Astrocyte (in vitro differentiated cells and primary cell): ENCODE results near the gene HRH4. TPM values are rescaled to one million over a fixed set of nuclear protein-coding genes. Genes with fewer than 3 reads are reported as not detected.

ENCODE experiments used
- DNase-seq: peaks from one replicate; pipeline ENCODE4 v3.0.0-alpha.2; 2010; ENCODE audit warnings: low read depth
- FAIRE-seq: peaks from 2 replicates; lab custom pipeline; 2011; peaks lifted over from hg19 to GRCh38; lab: Jason Lieb, UNC
- H2AFZ ChIP-seq: 2 replicates; pipeline ENCODE4 v1.6.0; 2012; ENCODE audit warnings: low read depth, low read length, inconsistent platforms
- H3K27ac ChIP-seq: 2 replicates; pipeline ENCODE4 v1.5.1; 2011; ENCODE audit warnings: low read depth, low read length, inconsistent platforms
- H3K27me3 ChIP-seq: 2 replicates; pipeline ENCODE4 v1.6.0; 2011; ENCODE audit warnings: low read length, inconsistent platforms; ENCODE audit not compliant: insufficient read depth
- H3K36me3 ChIP-seq: 2 replicates; pipeline ENCODE4 v1.5.1; 2011; ENCODE audit warnings: low read length, inconsistent platforms; ENCODE audit not compliant: insufficient read depth
- H3K4me1 ChIP-seq: 2 replicates; pipeline ENCODE4 v1.5.1; 2011; ENCODE audit warnings: low read length, inconsistent platforms; ENCODE audit not compliant: insufficient read depth
- H3K4me2 ChIP-seq: 2 replicates; pipeline ENCODE4 v1.6.0; 2012; ENCODE audit warnings: low read length, inconsistent platforms
- H3K4me3 ChIP-seq: 2 replicates; pipeline ENCODE4 v1.5.1; 2011; ENCODE audit warnings: low read depth, mild to moderate bottlenecking, low read length, inconsistent platforms; ENCODE audit not compliant: insufficient read depth
- H3K79me2 ChIP-seq: 2 replicates; pipeline ENCODE4 v1.6.0; 2012; ENCODE audit warnings: mild to moderate bottlenecking, low read length, inconsistent platforms; ENCODE audit not compliant: insufficient read depth
- H3K9ac ChIP-seq: 2 replicates; pipeline ENCODE4 v1.6.0; 2012; ENCODE audit warnings: mild to moderate bottlenecking, low read length, inconsistent platforms
- H3K9me3 ChIP-seq: 2 replicates; pipeline ENCODE4 v1.5.1; 2012; ENCODE audit warnings: low read depth, mild to moderate bottlenecking, low read length, inconsistent platforms; ENCODE audit not compliant: insufficient read depth
- H4K20me1 ChIP-seq: 2 replicates; pipeline ENCODE4 v1.6.0; 2012; ENCODE audit warnings: low read length, inconsistent platforms; ENCODE audit not compliant: insufficient read depth
- H3K27ac Mint-ChIP-seq: one replicate; pipeline ENCODE4 v1.8.0; 2021; ENCODE audit warnings: mild to moderate bottlenecking, mixed read lengths; ENCODE audit not compliant: unreplicated experiment
- H3K27me3 Mint-ChIP-seq: one replicate; pipeline ENCODE4 v1.8.0; 2021; ENCODE audit warnings: low read depth, mixed read lengths; ENCODE audit not compliant: unreplicated experiment
- H3K36me3 Mint-ChIP-seq: one replicate; pipeline ENCODE4 v1.8.0; 2021; ENCODE audit warnings: low read depth, mixed read lengths; ENCODE audit not compliant: unreplicated experiment
- H3K4me1 Mint-ChIP-seq: one replicate; pipeline ENCODE4 v1.8.0; 2021; ENCODE audit warnings: low read depth, mixed read lengths; ENCODE audit not compliant: unreplicated experiment
- H3K4me3 Mint-ChIP-seq: one replicate; pipeline ENCODE4 v1.8.0; 2021; ENCODE audit warnings: mild to moderate bottlenecking, moderate library complexity, mixed read lengths; ENCODE audit not compliant: unreplicated experiment
- H3K9me3 Mint-ChIP-seq: one replicate; pipeline ENCODE4 v1.8.0; 2021; ENCODE audit warnings: mild to moderate bottlenecking, mixed read lengths; ENCODE audit not compliant: unreplicated experiment
- EZH2 ChIP-seq: IDR thresholded peaks from 2 replicates; pipeline ENCODE4 v1.6.1; 2012; ENCODE audit warnings: mild to moderate bottlenecking, low read length, inconsistent platforms; ENCODE audit not compliant: insufficient read depth
- total RNA-seq: library from RNA; stranded (reverse); gene quantifications from 2 replicates; pipeline ENCODE4 v1.2.1, GENCODE V29; 2021
- TF ChIP-seq, protein P1 (sequence below): IDR thresholded peaks from 2 replicates; pipeline ENCODE4 v1.5.1; 2011; ENCODE audit warnings: low read depth, mild to moderate bottlenecking, inconsistent platforms, low read length, moderate library complexity; ENCODE audit not compliant: insufficient read depth

HRH4 gene
- total RNA-seq, 1 donor from 2014 or later = 0.25 TPM

- Histone ChIP-seq H3K4me3 (no peak overlapping the region), H3K36me3 (no peaks in the 10 kb centered on the region), H4K20me1 (no peaks in the 10 kb centered on the region), H2AFZ (no peak overlapping the region), H3K9me3 (no peaks in the 10 kb centered on the region), H3K79me2 (no peaks in the 10 kb centered on the region), H3K27ac (no peak overlapping the region), H3K27me3 (peaks cover 7% of the 10 kb centered on the region), H3K4me1 (no peaks in the 10 kb centered on the region), H3K9ac (no peak overlapping the region), H3K4me2 (no peak overlapping the region)
- H3K27me3 Mint-ChIP-seq = no peaks in the 10 kb centered on the region
- H3K9me3 Mint-ChIP-seq = peaks cover 2% of the 10 kb centered on the region
- H3K4me3 Mint-ChIP-seq = no peak overlapping the region
- H3K27ac Mint-ChIP-seq = no peak overlapping the region
- H3K4me1 Mint-ChIP-seq = peaks cover 3% of the 10 kb centered on the region
- DNase-seq (no peak), FAIRE-seq (no peak)
- no peak for TF ChIP-seq EZH2
- TF ChIP-seq, protein P1, sequence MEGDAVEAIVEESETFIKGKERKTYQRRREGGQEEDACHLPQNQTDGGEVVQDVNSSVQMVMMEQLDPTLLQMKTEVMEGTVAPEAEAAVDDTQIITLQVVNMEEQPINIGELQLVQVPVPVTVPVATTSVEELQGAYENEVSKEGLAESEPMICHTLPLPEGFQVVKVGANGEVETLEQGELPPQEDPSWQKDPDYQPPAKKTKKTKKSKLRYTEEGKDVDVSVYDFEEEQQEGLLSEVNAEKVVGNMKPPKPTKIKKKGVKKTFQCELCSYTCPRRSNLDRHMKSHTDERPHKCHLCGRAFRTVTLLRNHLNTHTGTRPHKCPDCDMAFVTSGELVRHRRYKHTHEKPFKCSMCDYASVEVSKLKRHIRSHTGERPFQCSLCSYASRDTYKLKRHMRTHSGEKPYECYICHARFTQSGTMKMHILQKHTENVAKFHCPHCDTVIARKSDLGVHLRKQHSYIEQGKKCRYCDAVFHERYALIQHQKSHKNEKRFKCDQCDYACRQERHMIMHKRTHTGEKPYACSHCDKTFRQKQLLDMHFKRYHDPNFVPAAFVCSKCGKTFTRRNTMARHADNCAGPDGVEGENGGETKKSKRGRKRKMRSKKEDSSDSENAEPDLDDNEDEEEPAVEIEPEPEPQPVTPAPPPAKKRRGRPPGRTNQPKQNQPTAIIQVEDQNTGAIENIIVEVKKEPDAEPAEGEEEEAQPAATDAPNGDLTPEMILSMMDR = no peak
- no peaks in the 10 kb centered on the region for H3K36me3 Mint-ChIP-seq
Observed at GRCh38 chr18:24485681-24486080, 25.2 kb downstream of the HRH4 start.

DNA sequence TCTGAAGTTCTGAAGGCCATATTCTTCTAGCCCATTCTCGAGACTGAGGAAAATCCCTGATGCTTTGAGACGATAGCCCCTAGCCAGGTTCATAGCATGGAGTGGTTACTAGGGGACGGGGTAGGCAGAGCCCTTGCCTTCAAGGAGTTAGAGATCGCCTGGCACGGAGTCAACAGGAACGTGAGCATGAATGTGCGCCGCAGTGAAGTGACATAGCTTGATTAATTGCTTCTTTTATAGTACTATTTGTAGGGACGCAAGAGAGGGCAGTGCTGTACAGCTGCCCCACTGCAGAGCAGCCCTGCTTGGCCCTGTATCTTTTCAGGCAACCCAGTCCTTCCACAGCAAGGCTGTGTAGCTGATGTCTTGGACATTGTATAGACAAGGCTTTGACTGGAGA lies 26.2 kb downstream of the HRH4 start:
- DNase-seq (no peak), FAIRE-seq (no peak)
- no peaks in the 10 kb centered on the region for H3K27me3 Mint-ChIP-seq
- H3K4me3 ChIP-seq = no peak overlapping the region
- no peaks in the 10 kb centered on the region for H3K36me3 ChIP-seq
- no peak overlapping the region for H3K4me3 Mint-ChIP-seq
- H3K79me2 ChIP-seq = no peaks in the 10 kb centered on the region
- peaks cover 3% of the 10 kb centered on the region for H3K4me1 Mint-ChIP-seq
- H4K20me1 ChIP-seq = no peaks in the 10 kb centered on the region
- no peak overlapping the region for H3K27ac Mint-ChIP-seq
- no peaks in the 10 kb centered on the region for H3K4me1 ChIP-seq
- H3K27me3 ChIP-seq = peaks cover 7% of the 10 kb centered on the region
- H3K27ac ChIP-seq = no peak overlapping the region
- TF ChIP-seq, protein P1 = no peak
- no peak for TF ChIP-seq EZH2
- no peaks in the 10 kb centered on the region for H3K9me3 ChIP-seq
- no peaks in the 10 kb centered on the region for H3K36me3 Mint-ChIP-seq
- H2AFZ ChIP-seq = no peak overlapping the region
- H3K4me2 ChIP-seq = no peak overlapping the region
- peaks cover 2% of the 10 kb centered on the region for H3K9me3 Mint-ChIP-seq
- H3K9ac ChIP-seq = no peak overlapping the region

DNA sequence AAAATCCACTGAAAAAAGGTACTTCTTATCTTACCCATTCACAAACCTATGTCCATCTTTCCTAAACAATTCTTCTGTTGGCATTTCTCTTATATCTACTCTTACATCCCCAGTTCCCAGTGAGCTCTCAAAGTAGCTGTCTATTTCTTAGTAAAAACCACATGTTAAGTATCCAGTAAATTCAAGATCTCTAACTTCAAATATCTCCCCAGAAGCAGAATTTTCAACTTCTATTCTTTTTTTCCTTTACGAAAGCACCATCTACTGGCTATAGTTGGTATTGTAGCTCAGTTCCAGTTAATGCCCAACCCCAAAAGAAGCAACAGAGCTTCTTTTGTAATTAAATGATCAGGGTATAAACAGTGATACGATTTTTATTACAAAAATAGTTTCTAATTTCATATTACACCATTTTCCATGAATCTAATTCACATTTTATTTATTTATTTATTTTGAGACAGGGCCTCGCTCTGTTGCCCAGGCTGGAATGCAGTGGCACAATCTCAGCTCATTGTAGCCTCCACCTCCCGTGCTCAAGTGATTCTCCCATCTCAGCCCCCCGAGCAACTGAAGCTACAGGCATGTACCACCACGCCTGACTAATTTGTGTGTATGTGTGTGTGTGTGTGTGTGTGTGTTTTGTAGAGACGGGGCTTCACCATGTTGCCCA lies 28.5 kb downstream of the HRH4 start:
- Histone ChIP-seq H4K20me1 (no peaks in the 10 kb centered on the region), H3K79me2 (no peaks in the 10 kb centered on the region), H3K27me3 (peaks cover 7% of the 10 kb centered on the region), H3K4me1 (no peaks in the 10 kb centered on the region), H3K9ac (no peak overlapping the region), H3K9me3 (no peaks in the 10 kb centered on the region), H3K36me3 (no peaks in the 10 kb centered on the region), H2AFZ (no peak overlapping the region), H3K4me3 (no peak overlapping the region), H3K4me2 (no peak overlapping the region), H3K27ac (no peak overlapping the region)
- Mint-ChIP-seq H3K36me3 (no peaks in the 10 kb centered on the region), H3K4me3 (no peak overlapping the region), H3K27me3 (no peaks in the 10 kb centered on the region), H3K9me3 (peaks cover 2% of the 10 kb centered on the region), H3K4me1 (peaks cover 3% of the 10 kb centered on the region), H3K27ac (peak overlapping the region; percentile 5)
- no peak for FAIRE-seq
- no peak for TF ChIP-seq EZH2
- TF ChIP-seq, protein P1 = peak; percentile 76
- peak; percentile 11 for DNase-seq
